IMR-90 (cell line): ENCODE results near the gene RAB37. TPM values are rescaled to one million over a fixed set of nuclear protein-coding genes. Genes with fewer than 3 reads are reported as not detected.

Experiments
- ATAC-seq: fragments of 200-7000 bp; cut with Tn5 transposase; 2 replicates; pipeline ENCODE4 v1.9.1; 2020; ENCODE audit warnings: low read depth, mild to moderate bottlenecking, moderate library complexity
- BruUV-seq: library from RNA; stranded (reverse); fragments of 400-500 nt; replicated peaks from 2 replicates; lab custom pipeline; 2021; lab: Mats Ljungman, UMichigan
- CTCF ChIA-PET: fragments of 300-600 bp; formaldehyde crosslinking; extraction: SDS; loops from one replicate; lab custom pipeline; 2021; ENCODE audit warnings: antibody characterized with exemption; lab: Yijun Ruan, JAX
- POLR2A ChIA-PET: fragments of 300-600 bp; sonication (Branson Sonifier 250); formaldehyde crosslinking; loops from one replicate; lab custom pipeline; 2022; ENCODE audit warnings: antibody characterized with exemption; ENCODE audit not compliant: unreplicated experiment; lab: Charles Lee
- DNase-seq: peaks from one replicate; pipeline ENCODE4 v3.0.0; 2013
- H2AFZ ChIP-seq: replicated peaks from 2 replicates; pipeline ENCODE3; 2013; ENCODE audit warnings: low read length, mild to moderate bottlenecking; ENCODE audit not compliant: poor library complexity
- H2AK5ac ChIP-seq: 2 replicates; pipeline ENCODE4 v1.6.1; 2013; ENCODE audit warnings: low read depth, low read length, inconsistent platforms
- H2AK9ac ChIP-seq: replicated peaks from 2 replicates; pipeline ENCODE3; 2013; ENCODE audit warnings: mild to moderate bottlenecking, low read depth, low read length, moderate library complexity; ENCODE audit not compliant: poor library complexity
- H2BK120ac ChIP-seq: 2 replicates; pipeline ENCODE4 v1.6.1; 2013; ENCODE audit warnings: low read depth, low read length, inconsistent platforms
- H2BK15ac ChIP-seq: 3 replicates; pipeline ENCODE4 v1.6.1; 2013; ENCODE audit warnings: low read depth, low read length, inconsistent platforms
- H2BK20ac ChIP-seq: 2 replicates; pipeline ENCODE4 v1.6.1; 2013; ENCODE audit warnings: low read depth, mild to moderate bottlenecking, inconsistent platforms, low read length, moderate library complexity
- H2BK5ac ChIP-seq: 2 replicates; pipeline ENCODE4 v1.6.1; 2013; ENCODE audit warnings: mild to moderate bottlenecking, low read depth, low read length, inconsistent platforms; ENCODE audit not compliant: poor library complexity, severe bottlenecking
- H3K14ac ChIP-seq: replicated peaks from 2 replicates; pipeline ENCODE4 v1.6.1; 2013; ENCODE audit warnings: low read depth, low read length, inconsistent platforms
- H3K18ac ChIP-seq: 2 replicates; pipeline ENCODE4 v1.6.1; 2013; ENCODE audit warnings: low read depth, low read length, control low read depth
- H3K23ac ChIP-seq: 2 replicates; pipeline ENCODE4 v1.6.1; 2013; ENCODE audit warnings: low read depth, low read length, inconsistent platforms
- H3K27ac ChIP-seq: 2 replicates; pipeline ENCODE4 v1.5.1; 2013; ENCODE audit warnings: mild to moderate bottlenecking, control low read depth, low read length; ENCODE audit not compliant: insufficient read depth
- H3K27me3 ChIP-seq: 2 replicates; pipeline ENCODE4 v1.6.1; 2013; ENCODE audit warnings: low read length; ENCODE audit not compliant: control insufficient read depth, insufficient read depth
- H3K36me3 ChIP-seq: 2 replicates; pipeline ENCODE4 v1.6.1; 2013; ENCODE audit warnings: low read length, mixed read lengths; ENCODE audit not compliant: control insufficient read depth, insufficient read depth
- H3K4ac ChIP-seq: 2 replicates; pipeline ENCODE4 v1.6.1; 2013; ENCODE audit warnings: low read depth, low read length, inconsistent platforms
- H3K4me1 ChIP-seq: 2 replicates; pipeline ENCODE4 v1.6.1; 2013; ENCODE audit warnings: low read length, mixed read lengths; ENCODE audit not compliant: control insufficient read depth, insufficient read depth
- H3K4me2 ChIP-seq: 2 replicates; pipeline ENCODE4 v1.6.1; 2013; ENCODE audit warnings: low read depth, mild to moderate bottlenecking, control low read depth, low read length, moderate library complexity
- H3K4me3 ChIP-seq: 2 replicates; pipeline ENCODE4 v1.5.1; 2013; ENCODE audit warnings: low read depth, mild to moderate bottlenecking, control low read depth, low read length, moderate library complexity; ENCODE audit not compliant: insufficient read depth
- H3K56ac ChIP-seq: 2 replicates; pipeline ENCODE4 v1.6.1; 2013; ENCODE audit warnings: low read length, inconsistent platforms; ENCODE audit not compliant: insufficient read depth; ENCODE audit errors: extremely low read depth
- H3K79me1 ChIP-seq, 2 experiments: 2 replicates each; pipeline ENCODE4 v1.6.1; 2013; ENCODE audit warnings: low read length in 2 of 2, inconsistent platforms in 1 of 2, low read depth in 1 of 2
- H3K9ac ChIP-seq: 2 replicates; pipeline ENCODE4 v1.6.1; 2013; ENCODE audit warnings: low read depth, low read length, control low read depth
- H3K9me1 ChIP-seq: 2 replicates; pipeline ENCODE4 v1.6.1; 2013; ENCODE audit warnings: low read length, inconsistent platforms; ENCODE audit not compliant: insufficient read depth
- H3K9me3 ChIP-seq: 2 replicates; pipeline ENCODE4 v1.6.1; 2013; ENCODE audit warnings: low read length; ENCODE audit not compliant: control insufficient read depth, insufficient read depth
- H4K20me1 ChIP-seq: 2 replicates; pipeline ENCODE4 v1.6.1; 2013; ENCODE audit warnings: low read length, inconsistent platforms; ENCODE audit not compliant: insufficient read depth
- H4K5ac ChIP-seq: 2 replicates; pipeline ENCODE4 v1.6.1; 2013; ENCODE audit warnings: mild to moderate bottlenecking, low read depth, low read length, control low read depth
- H4K8ac ChIP-seq, 2 experiments: 2 replicates each; pipeline ENCODE4 v1.6.1; 2013; ENCODE audit warnings: low read depth in 2 of 2, low read length in 2 of 2, control low read depth in 1 of 2, inconsistent platforms in 1 of 2
- H4K91ac ChIP-seq: 2 replicates; pipeline ENCODE4 v1.6.1; 2013; ENCODE audit warnings: low read depth, low read length, inconsistent platforms; ENCODE audit not compliant: insufficient read depth
- CHD1 ChIP-seq: IDR thresholded peaks from 2 replicates; pipeline ENCODE4 v1.6.1; 2012; ENCODE audit warnings: low read depth, low read length, improper control_type of control experiment
- POLR2A ChIP-seq: IDR thresholded peaks from 2 replicates; pipeline ENCODE4 v1.6.1; 2012; ENCODE audit warnings: mild to moderate bottlenecking, low read depth, low read length
- RAD21 ChIP-seq: IDR thresholded peaks from 2 replicates; pipeline ENCODE4 v1.6.1; 2012; ENCODE audit warnings: low read length, improper control_type of control experiment
- RFX5 ChIP-seq: IDR thresholded peaks from 2 replicates; pipeline ENCODE4 v1.8.0; 2012; ENCODE audit warnings: low read depth, mild to moderate bottlenecking, low read length, moderate library complexity
- WGBS, 2 experiments: methylation state at CpG; one replicate each; pipeline versions ENCODE4 v1.1.5 to v1.1.7; 2013; ENCODE audit warnings: missing lambda C conversion rate in 2 of 2; ENCODE audit not compliant: insufficient read length in 1 of 2; ENCODE audit errors: extremely low coverage in 2 of 2; 5-methylcytosine and 5-hydroxymethylcytosine counted together
- dilution Hi-C: fragments of 300-500 bp; cut with HindIII; formaldehyde crosslinking; loops from one replicate; pipeline ENCODE4 v1.14.3; 2018; ENCODE audit warnings: low sequenced_read_pairs; ENCODE audit not compliant: unreplicated experiment
- in situ Hi-C: fragments of 300-500 bp; cut with MboI; formaldehyde crosslinking; loops from 3 replicates; pipeline ENCODE4 v1.14.3; 2019; ENCODE audit warnings: low sequenced_read_pairs, inconsistent platforms, mixed read lengths
- intact Hi-C: fragments of 100-400 bp; cut with micrococcal nuclease; formaldehyde crosslinking; loops from 2 replicates; pipeline ENCODE4 v1.10.0; 2022
- polyA plus RNA-seq, 3 experiments: library from polyadenylated mRNA; depleted of rRNA; stranded (reverse); fragments of >200 nt; gene quantifications; 2 replicates each; pipeline ENCODE4 v1.2.3, GENCODE V29; 2012; ENCODE audit warnings: low replicate concordance in 1 of 3
- total RNA-seq: library from RNA; depleted of rRNA; stranded (reverse); fragments of >200 nt; gene quantifications from 2 replicates; pipeline ENCODE4 v1.2.3, GENCODE V29; 2012

Gene RAB37
- total and polyA plus RNA-seq, 2 of the 4 experiments (the other 2 are of a cell fraction): 0.19 TPM; not detected in 1

- no peak overlapping the region for H2BK20ac ChIP-seq
- DNase-seq: no peak
Measured at GRCh38 chr17:74742978-74743545, 6.0 kb downstream of the RAB37 start.

More at GRCh38 chr17:74742978-74743545, 6.0 kb downstream of the RAB37 start:
- Histone ChIP-seq H3K14ac (no peak overlapping the region; the same call in 1 of the 2 replicates), H3K9ac (no peak overlapping the region), H2AFZ (no peak overlapping the region), H3K9me1 (0 out of 2 replicates have a peak, but pooled peaks cover 3% of the 10 kb centered on the region), H3K18ac (no peak overlapping the region), H3K27ac (no peak overlapping the region), H2BK120ac (no peak overlapping the region), H4K91ac (no peak overlapping the region), H2BK5ac (no peak overlapping the region), H3K23ac (no peak overlapping the region), H4K5ac (no peak overlapping the region), H4K20me1 (no peaks in the 10 kb centered on the region), H3K4me1 (peaks cover 5% of the 10 kb centered on the region; the same call in 1 of the 2 replicates), H3K36me3 (no peaks in the 10 kb centered on the region), H3K4me3 (no peak overlapping the region), H2AK5ac (no peak overlapping the region), H3K27me3 (peaks cover 15% of the 10 kb centered on the region; the same call in 1 of the 2 replicates), H3K56ac (no peak overlapping the region), H3K9me3 (no peaks in the 10 kb centered on the region), H3K79me1 (no peaks in the 10 kb centered on the region), H2BK15ac (no peak overlapping the region), H3K4ac (no peak overlapping the region), H2AK9ac (no peak overlapping the region), H4K8ac (no peak overlapping the region), H3K4me2 (no peak overlapping the region)
- ATAC-seq: no peak
- TF ChIP-seq POLR2A (no peak), CHD1 (no peak), RFX5 (no peak), RAD21 (no peak)
- WGBS, 2 experiments: 86% methylated on average over 5 of the region's 9 CpGs; no CpG with 5 or more reads in 1 of the 2 experiments
- CTCF ChIA-PET: no interaction called here
- intact Hi-C loops (no loop called here), in situ Hi-C loops (loop anchor here (5.0 to 10.0 kb wide), 2 partner anchors 124 to 212 kb away; no protein-coding TSS in a partner anchor), dilution Hi-C loops (no loop called here)
- POLR2A ChIA-PET: no interaction called here
- BruUV-seq: no TSS peak
